MV-4-11 (cell line): Measurements from ENCODE around the gene SHISAL1.

Source experiments
- DNase-seq: peaks from one replicate; lab custom pipeline; 2025; lab: John Stamatoyannopoulos, UW

The SHISAL1 gene

DNA sequence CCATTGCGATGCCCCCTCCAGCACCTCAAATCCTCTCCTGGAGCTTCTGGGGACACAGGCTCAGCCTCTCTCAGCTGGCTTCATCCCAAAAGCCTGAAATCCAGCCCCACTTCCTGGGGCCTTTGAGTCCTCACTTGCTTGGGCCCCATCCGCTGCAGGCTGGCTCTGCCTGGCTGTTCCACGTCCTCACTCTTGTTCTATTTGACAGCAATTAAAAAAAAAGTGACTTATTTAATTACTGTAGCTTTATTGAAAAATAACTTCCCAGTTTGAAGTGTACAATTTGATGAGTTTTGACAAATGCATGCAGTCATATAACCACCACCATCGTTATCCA lies 104.8 kb downstream of the SHISAL1 start:
- no peak for DNase-seq

DNA sequence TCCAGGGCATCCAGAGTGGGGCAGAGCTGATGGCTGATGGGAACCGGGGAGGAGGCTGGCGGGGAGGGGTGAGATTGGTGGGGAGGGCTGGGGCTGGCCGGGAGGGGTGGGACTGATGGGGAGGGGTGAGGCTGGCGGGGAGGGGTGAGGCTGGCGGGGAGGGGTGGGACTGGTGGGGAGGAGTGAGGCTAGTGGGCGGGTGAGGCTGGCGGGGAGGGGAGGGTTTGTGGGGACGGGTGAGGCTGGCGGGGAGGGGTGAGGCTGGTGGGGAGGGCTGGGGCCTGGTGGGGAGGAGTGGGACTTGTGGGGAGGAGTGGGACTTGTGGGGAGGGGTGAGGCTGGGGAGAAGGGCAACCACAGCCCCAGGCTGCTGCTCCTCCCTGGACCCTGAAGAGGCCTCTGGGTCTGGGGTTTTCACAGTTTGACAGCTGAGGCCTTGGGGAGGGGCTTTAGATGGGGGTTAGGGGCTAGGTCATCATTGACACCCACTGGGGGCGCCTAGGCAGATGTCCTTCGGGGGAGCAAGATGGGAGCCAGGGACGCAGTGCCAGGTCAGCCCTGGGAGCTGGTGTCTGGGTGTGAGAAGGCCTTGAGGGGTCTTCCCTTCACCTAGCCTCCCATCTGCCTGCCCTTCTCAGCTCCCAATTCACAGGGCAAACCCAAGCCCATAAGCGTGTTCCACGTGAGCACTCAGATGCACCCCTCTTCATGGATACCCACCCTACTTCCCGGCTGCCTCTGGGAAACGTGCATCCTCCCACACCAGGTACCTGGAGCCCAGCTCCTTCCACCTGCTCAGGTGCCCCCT lies 105.4 kb downstream of the SHISAL1 start:
- no peak for DNase-seq

DNA sequence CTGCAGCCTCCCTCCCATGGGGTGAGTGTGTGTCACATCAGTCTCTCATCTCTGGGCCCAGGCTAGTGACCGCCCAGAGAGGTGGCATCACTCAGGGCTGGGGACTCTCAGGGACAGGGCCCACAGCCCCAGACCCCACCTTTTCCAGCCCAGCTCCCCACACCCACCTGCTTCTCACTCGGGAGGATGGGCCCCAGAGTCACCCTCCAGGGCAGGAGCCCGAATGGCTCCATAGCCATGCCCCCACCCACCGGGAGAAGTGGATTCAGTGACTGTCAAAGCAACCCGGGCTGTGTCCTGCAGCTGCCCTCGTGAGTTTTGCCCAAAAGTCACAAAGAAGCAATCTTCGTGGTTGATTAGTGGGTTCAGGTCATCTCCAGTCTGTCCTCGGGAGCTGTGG lies 106.1 kb downstream of the SHISAL1 start:
- DNase-seq, result no peak

DNA sequence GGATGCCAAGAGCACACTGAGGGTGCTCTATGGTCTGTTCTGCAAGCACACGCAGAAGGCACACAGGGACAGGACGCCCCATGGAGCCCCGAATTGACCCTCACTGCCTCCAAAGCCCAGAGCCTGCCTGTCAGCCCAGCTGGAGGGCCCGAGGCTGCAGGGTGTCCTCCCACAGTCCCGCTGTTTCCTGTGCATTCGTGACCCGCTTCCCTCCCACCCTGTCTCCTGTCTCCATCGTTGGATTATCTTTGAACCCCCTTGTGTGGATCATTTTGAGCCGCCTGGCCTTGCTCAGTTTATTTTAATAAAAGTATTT lies 106.5 kb downstream of the SHISAL1 start:
- no peak for DNase-seq

DNA sequence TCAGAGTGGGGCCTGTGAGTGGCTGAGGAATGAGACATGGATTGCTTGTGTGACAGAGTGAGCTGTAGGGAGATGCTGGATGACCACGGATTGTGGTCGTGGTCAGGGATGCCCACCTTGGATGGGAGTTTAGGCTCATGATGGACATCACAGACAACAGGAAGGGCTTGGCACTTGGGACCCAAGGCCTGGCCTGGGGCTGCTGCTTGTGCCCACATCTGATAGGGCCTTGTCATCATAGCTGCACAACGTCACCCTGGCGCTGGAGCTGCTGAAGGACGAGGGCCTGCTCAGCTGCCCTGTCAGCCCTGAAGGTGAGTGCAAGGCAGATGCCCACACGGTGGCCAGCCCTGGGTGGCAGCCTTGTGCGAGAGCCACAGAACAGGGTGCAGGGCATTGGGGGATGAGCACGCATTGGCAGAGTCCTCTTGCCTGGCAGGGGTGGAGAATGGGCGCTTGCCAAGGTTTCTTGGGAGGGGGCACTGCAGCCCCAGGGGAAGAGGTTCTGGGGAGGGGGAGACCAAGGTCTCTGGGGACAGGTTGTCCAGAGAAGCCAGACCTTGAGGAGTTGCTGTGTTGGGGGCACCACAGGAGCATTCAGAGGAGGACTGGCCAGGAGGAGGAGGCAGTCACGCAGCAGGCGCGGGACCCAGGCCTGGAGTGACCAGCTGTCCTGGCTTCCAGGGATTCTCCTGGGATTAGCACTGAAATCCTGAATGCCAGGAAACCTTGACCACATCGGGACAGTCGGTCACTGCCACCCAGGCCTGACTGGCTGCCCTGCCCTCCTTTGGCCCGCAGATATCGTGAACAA lies 107.0 kb downstream of the SHISAL1 start:
- no peak for DNase-seq

DNA sequence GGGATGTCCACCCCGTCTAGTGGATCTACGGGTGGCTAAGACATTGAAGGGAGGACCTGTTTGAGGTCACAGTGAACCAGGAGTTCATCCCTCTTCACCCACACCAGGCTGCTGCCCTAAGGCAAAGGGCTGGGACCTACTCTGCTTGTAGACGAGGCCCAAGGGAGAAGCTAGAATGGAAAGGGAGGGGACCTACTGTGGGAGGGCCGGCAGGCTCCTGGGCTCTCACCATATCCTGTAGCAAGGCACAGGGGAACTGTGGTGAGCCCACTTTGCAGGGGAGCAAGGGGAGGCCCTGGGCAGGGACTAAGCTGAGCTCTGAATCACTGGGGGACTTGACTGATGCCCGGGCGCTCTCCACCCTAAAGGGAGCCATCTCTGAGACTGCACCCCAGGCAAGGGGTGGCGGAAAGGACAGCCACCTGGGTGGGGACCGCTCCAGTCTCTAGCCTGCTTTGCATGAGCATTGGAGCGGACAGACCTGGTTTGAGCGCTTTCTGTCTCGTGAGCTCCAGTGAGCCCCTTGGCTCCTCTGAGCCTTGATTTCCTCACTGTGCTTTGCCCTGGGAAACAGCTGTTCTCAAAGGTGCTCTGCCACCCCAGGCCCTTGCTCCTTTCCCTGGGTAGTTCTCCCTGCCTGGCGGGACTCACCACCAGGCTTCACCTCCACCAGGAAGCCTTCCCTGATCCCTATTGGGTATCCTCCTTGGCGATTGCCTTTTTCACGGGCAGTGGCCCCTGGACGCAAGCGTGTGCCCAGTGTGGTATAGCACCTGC lies 107.8 kb downstream of the SHISAL1 start:
- DNase-seq, result no peak

DNA sequence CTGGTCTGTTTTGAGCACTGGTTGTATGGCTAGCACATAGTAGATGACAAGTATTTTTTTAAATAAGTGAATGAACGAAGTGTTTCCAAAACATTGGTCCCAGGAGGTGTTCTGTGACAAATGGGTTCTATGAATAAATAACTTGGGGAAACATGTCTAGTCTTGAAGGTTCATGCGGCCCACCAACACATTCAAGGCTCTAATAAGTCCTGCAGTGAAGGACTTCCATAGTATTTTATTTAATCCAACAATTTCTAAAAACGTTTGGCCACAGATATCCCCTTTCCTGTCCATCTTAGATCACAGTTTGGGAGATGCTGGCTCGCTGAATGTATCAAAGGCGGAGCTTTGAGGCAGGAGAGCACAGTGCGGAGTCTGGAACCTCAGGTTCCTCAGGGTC lies 109.5 kb downstream of the SHISAL1 start:
- no peak for DNase-seq

DNA sequence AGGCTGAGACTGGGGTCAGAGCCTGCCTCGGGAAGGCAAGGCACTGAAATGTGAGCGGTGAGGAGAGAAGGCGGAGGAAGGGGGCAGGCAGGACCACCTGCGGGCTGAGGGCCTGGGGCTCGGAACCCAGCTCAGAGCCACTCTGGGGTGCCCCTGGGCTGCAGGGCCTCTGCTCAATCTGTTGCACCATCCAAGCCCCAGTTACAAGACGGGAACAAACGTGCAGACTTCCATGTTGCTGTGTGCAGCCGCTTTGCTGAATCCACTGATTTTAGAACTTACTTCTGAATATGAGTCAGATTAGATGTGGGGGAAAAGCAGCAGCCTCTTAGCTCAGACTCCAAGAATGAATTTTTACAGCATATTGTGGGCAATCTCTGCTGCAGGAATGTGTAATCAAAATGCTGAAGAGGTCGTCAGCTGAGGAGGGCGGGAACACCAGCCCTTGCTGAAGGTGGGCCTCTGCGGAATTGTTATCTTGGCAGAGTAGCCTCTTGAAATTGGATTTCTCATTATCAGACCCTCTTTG lies 110.4 kb downstream of the SHISAL1 start:
- DNase-seq, result no peak

DNA sequence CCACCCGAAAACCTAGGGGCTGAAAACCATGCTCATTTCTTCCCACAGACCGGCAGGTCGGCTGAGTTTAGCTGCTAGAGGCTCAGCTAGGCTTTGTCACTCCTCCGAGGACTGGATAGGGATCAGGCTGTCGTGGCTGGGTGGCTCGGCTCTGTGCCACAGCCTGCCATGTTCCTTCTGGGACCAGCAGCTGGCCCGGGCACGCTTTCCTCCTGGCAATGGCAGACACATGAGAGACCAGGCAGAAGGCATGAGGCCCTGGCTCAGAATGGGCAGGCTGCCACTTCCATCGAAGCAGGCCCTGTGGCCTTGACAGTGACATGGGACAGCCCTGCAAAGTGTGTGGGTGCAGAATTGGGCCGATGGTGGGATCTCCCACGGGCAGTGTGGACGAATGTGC lies 111.1 kb downstream of the SHISAL1 start:
- DNase-seq, result no peak

DNA sequence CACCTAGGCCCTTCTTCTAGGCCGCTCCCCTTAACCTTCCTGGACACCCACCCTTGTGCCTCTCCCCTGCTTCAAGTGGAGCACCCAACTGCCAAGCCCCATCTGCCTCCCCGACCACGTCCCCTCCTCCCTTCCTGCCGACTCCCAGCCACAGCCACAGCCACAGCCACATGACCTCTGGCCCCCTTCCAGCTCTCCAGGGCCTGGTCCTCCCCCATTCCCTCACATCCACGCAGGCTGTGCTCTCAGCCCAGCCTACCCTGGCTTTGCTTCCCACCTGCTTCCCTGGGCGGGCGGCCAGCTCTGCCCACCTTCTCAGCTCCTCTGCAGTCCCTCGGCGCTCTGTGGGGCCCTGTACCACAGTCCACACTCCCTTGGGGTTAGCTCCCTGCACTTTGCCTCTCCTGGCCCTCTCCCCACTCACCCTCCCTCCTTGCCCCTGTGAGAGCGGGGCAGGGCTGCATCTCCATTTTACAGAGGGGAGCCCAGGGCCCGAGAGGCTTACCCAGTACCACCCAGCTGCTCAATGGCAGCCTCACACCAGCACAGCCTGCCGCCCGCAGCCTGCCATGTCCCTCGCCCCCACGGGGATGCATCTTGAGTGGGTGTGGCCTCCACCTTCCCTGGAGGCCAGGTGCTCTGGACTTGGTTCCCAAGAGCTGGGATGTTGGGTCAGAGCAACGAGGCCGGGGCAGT lies 111.7 kb downstream of the SHISAL1 start:
- peak; percentile 29 for DNase-seq

DNA sequence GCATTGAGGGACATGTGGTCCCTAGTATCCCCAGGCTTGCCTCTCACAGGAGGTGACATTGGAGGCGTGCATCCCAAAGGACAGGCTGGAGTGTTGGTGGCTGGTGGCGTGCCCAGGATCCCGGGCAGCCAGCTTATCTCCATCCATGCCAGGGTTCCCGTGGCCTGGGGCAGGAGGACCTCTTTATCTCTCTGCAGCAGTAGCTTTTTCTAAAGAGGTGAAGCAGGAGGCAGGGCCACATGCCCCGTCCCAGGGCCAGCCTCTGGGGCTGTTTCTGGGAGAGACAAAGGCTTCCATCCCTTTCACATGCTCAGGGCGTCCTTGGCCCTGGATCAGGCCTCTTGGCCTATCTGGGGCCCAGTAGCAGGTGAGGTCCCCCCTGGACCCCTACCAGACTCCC lies 112.3 kb downstream of the SHISAL1 start:
- no peak for DNase-seq

DNA sequence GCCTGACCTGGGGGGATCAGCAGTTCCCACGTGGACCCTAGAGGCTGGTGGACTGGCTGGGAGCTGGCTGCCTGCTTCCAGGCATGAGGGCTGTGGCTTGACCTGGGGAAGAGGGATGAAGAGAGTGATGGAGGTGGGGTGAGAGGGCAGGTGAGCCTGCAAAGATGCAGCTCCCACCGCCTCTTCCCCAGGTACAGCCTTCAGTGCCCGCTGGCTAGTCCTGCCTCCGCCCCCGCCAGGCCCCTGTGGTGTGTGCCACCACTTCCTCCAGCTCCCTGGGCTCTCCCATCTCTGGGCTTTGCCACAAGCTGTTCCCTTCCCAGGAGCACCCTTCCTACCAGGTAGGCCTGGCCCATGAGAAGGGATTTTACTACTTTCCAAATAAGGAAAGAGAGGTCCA lies 112.9 kb downstream of the SHISAL1 start:
- no peak for DNase-seq

DNA sequence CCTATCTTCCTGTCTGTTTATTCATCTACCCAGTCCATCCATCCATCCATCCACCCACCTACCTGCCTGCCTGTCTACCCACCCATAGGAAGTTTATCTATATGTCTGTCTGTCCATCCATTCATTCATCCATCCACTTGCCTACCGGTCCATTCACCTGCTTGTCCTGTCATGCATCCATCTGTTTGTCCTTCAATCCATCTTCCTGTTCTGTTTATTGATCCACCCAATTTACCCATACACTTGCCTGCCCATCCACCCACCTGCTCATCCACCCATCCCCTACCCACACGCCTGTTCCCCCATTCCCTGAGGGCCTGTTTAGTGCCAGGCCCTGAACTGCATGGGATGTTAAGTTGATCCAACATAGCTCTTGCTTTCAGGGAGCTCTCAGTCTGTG lies 113.6 kb downstream of the SHISAL1 start:
- no peak for DNase-seq

DNA sequence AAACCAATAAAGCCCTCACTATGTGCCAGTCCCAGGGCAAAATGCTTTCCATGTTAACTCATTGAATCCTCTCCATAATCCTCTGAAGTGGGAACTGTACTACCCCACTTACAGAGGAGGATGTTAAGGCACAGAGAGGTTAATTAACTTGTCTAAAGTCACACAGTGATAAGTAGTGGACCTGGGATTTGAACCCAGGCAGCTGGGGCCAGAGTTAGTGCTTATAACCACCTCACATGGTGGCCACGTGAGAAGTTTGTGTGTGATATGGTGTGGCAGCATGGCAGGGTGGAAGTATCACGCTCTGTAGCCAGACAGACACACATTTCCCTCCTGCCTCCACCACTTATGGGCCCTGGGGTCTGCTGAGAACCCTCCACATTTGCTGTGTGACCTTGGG lies 115.5 kb downstream of the SHISAL1 start:
- no peak for DNase-seq

DNA sequence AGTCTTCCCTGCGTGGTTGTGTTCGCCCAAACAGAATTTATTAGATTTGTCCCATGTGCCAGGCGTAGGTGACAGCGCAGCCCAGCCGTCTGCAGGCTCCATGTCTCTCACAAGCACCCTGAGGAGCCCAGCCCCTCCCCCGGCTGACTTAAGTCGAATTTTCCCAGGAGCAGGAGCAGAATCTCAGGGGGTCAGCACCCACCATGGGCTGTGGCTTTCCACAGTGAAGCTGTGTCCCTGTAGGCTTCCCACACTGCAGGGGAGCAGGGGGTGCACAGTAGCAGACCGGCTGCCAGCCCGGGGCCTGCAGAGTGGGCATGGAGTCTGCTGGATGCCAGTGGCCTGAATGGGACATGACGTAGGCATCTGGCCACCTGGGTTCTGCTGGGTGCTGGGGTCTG lies 116.0 kb downstream of the SHISAL1 start:
- DNase-seq, result no peak

DNA sequence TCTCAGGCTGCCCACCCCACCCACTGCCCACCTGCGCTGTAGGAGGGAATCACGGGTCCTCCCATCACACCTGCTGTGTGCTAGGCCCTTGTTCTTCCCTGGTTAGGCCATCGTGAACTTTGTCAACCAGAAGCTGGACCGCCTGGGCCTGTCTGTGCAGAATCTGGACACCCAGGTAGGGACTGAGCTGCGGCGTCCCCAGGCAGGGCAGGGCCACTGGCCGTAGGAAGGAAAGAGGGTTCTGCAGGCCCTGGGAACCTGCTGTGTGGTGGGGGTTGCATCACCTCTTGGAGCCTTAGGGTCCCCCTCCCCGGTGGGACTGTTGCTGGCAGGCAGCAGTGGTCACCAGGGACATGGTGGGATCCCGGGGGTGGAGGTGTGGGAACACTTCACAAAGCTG lies 116.5 kb downstream of the SHISAL1 start:
- no peak for DNase-seq

DNA sequence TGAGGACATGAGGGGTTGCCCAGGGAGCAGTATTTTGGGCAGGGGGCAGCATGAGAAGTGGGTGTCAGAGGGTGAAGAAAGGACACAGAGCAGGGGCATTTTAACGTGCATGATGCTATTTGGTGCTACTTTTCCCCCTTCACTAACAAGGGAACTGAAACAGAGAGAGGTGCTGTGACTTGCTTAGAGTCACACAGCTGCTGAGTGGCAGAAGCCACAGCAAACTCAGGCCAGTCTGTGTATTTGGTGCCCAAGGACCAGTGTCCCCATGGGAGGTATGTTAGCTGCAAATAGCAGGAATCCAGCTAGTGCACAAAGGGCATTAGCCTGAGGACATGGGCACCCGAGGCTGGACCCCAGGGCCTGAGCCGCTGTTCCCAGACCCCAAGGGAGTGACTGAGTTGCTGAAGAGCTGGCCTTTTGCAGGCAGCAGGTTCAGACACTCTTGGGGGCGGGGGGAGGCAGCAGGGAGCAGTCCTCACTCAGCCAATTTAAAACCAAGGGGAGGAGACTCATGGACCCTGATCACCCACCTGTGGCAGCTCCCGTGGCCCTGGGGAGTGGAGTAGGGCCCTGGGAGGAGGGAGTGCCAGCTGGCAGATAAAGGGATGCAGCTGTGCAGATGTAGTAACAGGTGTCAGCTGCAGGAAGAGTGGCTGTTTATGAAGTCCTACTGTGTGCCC lies 117.4 kb downstream of the SHISAL1 start:
- DNase-seq, result no peak

DNA sequence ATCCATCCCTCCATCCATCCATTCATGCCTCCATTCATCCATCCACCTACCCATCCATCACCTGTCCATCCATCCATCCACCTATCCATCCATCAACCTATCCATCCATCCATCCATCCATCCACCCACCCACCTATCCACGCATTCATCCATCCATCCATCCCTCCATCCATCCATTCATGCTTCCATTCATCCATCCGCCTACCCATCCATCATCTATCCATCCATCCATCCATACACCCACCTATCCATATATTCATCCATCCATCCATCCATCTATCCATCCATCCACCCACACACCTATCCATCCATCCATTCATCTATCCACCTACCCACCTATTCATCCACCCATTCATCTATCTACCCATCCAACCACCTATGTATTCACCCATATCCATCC lies 118.2 kb downstream of the SHISAL1 start:
- DNase-seq, result no peak
